ENCODE results near the gene XAB2.

DNA sequence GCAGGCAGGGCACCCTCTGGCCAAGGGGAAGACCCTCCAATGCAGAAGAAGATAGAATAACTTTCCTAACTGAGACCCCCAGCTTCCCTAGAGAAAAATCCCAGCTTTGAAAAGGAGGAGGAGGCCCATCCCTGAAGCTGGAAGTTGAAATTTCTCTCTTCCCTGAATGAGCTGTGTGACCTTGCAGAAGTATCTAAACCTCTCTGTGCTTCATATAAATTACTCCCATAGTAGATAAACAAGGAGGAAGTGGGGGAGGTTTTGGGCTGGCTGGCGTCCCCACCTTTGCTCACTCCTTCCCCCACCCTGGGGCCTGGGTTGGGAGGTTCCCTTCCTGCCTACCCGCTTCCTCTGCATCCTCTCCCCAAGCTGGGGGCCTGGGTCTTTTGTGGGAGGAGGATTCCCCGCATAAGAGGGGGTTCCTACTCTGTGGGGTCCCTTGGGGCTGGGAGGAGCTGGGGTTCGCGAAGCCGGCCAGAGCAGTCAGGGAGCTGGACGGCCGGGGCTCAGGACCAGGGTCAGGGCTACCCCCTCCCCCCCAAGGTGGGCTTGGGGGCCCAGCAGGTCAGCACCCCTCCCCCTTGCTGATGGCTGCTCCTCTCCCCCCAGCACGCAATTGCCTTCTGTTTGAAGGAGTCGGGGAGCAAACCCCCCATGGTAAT, 22.0 kb downstream of the XAB2 start:
- TF ChIP-seq, protein P1, sequence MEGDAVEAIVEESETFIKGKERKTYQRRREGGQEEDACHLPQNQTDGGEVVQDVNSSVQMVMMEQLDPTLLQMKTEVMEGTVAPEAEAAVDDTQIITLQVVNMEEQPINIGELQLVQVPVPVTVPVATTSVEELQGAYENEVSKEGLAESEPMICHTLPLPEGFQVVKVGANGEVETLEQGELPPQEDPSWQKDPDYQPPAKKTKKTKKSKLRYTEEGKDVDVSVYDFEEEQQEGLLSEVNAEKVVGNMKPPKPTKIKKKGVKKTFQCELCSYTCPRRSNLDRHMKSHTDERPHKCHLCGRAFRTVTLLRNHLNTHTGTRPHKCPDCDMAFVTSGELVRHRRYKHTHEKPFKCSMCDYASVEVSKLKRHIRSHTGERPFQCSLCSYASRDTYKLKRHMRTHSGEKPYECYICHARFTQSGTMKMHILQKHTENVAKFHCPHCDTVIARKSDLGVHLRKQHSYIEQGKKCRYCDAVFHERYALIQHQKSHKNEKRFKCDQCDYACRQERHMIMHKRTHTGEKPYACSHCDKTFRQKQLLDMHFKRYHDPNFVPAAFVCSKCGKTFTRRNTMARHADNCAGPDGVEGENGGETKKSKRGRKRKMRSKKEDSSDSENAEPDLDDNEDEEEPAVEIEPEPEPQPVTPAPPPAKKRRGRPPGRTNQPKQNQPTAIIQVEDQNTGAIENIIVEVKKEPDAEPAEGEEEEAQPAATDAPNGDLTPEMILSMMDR (IDR thresholded peaks at IDR 0.05; ENCODE audit: low read depth, low read length, poor library complexity, severe bottlenecking), result no peak
- no peak for TF ChIP-seq EZH2phosphoT487 (IDR thresholded peaks at IDR 0.05; ENCODE audit: borderline replicate concordance, low read length)

All from DOHH2 (cell line).